Astrocyte (in vitro differentiated cells and primary cell): ENCODE data around the gene TRIM9. TPM values are rescaled to one million over a fixed set of nuclear protein-coding genes. Genes with fewer than 3 reads are reported as not detected.

Experiments used
- DNase-seq: peaks from one replicate; pipeline ENCODE4 v3.0.0-alpha.2; 2010; ENCODE audit warnings: low read depth
- FAIRE-seq: peaks from 2 replicates; lab custom pipeline; 2011; peaks lifted over from hg19 to GRCh38; lab: Jason Lieb, UNC
- H2AFZ ChIP-seq: 2 replicates; pipeline ENCODE4 v1.6.0; 2012; ENCODE audit warnings: low read depth, low read length, inconsistent platforms
- H3K27ac ChIP-seq: 2 replicates; pipeline ENCODE4 v1.5.1; 2011; ENCODE audit warnings: low read depth, low read length, inconsistent platforms
- H3K27me3 ChIP-seq: 2 replicates; pipeline ENCODE4 v1.6.0; 2011; ENCODE audit warnings: low read length, inconsistent platforms; ENCODE audit not compliant: insufficient read depth
- H3K36me3 ChIP-seq: 2 replicates; pipeline ENCODE4 v1.5.1; 2011; ENCODE audit warnings: low read length, inconsistent platforms; ENCODE audit not compliant: insufficient read depth
- H3K4me1 ChIP-seq: 2 replicates; pipeline ENCODE4 v1.5.1; 2011; ENCODE audit warnings: low read length, inconsistent platforms; ENCODE audit not compliant: insufficient read depth
- H3K4me2 ChIP-seq: 2 replicates; pipeline ENCODE4 v1.6.0; 2012; ENCODE audit warnings: low read length, inconsistent platforms
- H3K4me3 ChIP-seq: 2 replicates; pipeline ENCODE4 v1.5.1; 2011; ENCODE audit warnings: low read depth, mild to moderate bottlenecking, low read length, inconsistent platforms; ENCODE audit not compliant: insufficient read depth
- H3K79me2 ChIP-seq: 2 replicates; pipeline ENCODE4 v1.6.0; 2012; ENCODE audit warnings: mild to moderate bottlenecking, low read length, inconsistent platforms; ENCODE audit not compliant: insufficient read depth
- H3K9ac ChIP-seq: 2 replicates; pipeline ENCODE4 v1.6.0; 2012; ENCODE audit warnings: mild to moderate bottlenecking, low read length, inconsistent platforms
- H3K9me3 ChIP-seq: 2 replicates; pipeline ENCODE4 v1.5.1; 2012; ENCODE audit warnings: low read depth, mild to moderate bottlenecking, low read length, inconsistent platforms; ENCODE audit not compliant: insufficient read depth
- H4K20me1 ChIP-seq: 2 replicates; pipeline ENCODE4 v1.6.0; 2012; ENCODE audit warnings: low read length, inconsistent platforms; ENCODE audit not compliant: insufficient read depth
- H3K27ac Mint-ChIP-seq: one replicate; pipeline ENCODE4 v1.8.0; 2021; ENCODE audit warnings: mild to moderate bottlenecking, mixed read lengths; ENCODE audit not compliant: unreplicated experiment
- H3K27me3 Mint-ChIP-seq: one replicate; pipeline ENCODE4 v1.8.0; 2021; ENCODE audit warnings: low read depth, mixed read lengths; ENCODE audit not compliant: unreplicated experiment
- H3K36me3 Mint-ChIP-seq: one replicate; pipeline ENCODE4 v1.8.0; 2021; ENCODE audit warnings: low read depth, mixed read lengths; ENCODE audit not compliant: unreplicated experiment
- H3K4me1 Mint-ChIP-seq: one replicate; pipeline ENCODE4 v1.8.0; 2021; ENCODE audit warnings: low read depth, mixed read lengths; ENCODE audit not compliant: unreplicated experiment
- H3K4me3 Mint-ChIP-seq: one replicate; pipeline ENCODE4 v1.8.0; 2021; ENCODE audit warnings: mild to moderate bottlenecking, moderate library complexity, mixed read lengths; ENCODE audit not compliant: unreplicated experiment
- H3K9me3 Mint-ChIP-seq: one replicate; pipeline ENCODE4 v1.8.0; 2021; ENCODE audit warnings: mild to moderate bottlenecking, mixed read lengths; ENCODE audit not compliant: unreplicated experiment
- EZH2 ChIP-seq: IDR thresholded peaks from 2 replicates; pipeline ENCODE4 v1.6.1; 2012; ENCODE audit warnings: mild to moderate bottlenecking, low read length, inconsistent platforms; ENCODE audit not compliant: insufficient read depth
- total RNA-seq: library from RNA; stranded (reverse); gene quantifications from 2 replicates; pipeline ENCODE4 v1.2.1, GENCODE V29; 2021
- TF ChIP-seq, protein P1 (sequence below): IDR thresholded peaks from 2 replicates; pipeline ENCODE4 v1.5.1; 2011; ENCODE audit warnings: low read depth, mild to moderate bottlenecking, inconsistent platforms, low read length, moderate library complexity; ENCODE audit not compliant: insufficient read depth

TRIM9 gene
- total RNA-seq, 1 donor from 2014 or later = 4.7 TPM

GRCh38 chr14:50974118-50974517, 120.8 kb downstream of the TRIM9 start:
- no peak overlapping the region for H3K27ac ChIP-seq
- H3K4me2 ChIP-seq = no peak overlapping the region
- FAIRE-seq = no peak
- H4K20me1 ChIP-seq = no peaks in the 10 kb centered on the region
- no peaks in the 10 kb centered on the region for H3K36me3 ChIP-seq
- H3K4me1 ChIP-seq = no peaks in the 10 kb centered on the region
- TF ChIP-seq, protein P1, sequence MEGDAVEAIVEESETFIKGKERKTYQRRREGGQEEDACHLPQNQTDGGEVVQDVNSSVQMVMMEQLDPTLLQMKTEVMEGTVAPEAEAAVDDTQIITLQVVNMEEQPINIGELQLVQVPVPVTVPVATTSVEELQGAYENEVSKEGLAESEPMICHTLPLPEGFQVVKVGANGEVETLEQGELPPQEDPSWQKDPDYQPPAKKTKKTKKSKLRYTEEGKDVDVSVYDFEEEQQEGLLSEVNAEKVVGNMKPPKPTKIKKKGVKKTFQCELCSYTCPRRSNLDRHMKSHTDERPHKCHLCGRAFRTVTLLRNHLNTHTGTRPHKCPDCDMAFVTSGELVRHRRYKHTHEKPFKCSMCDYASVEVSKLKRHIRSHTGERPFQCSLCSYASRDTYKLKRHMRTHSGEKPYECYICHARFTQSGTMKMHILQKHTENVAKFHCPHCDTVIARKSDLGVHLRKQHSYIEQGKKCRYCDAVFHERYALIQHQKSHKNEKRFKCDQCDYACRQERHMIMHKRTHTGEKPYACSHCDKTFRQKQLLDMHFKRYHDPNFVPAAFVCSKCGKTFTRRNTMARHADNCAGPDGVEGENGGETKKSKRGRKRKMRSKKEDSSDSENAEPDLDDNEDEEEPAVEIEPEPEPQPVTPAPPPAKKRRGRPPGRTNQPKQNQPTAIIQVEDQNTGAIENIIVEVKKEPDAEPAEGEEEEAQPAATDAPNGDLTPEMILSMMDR = no peak
- TF ChIP-seq EZH2 = no peak
- no peak overlapping the region for H3K4me3 Mint-ChIP-seq
- H3K27me3 ChIP-seq = peaks cover 4% of the 10 kb centered on the region
- no peak overlapping the region for H3K9ac ChIP-seq
- no peak overlapping the region for H3K4me3 ChIP-seq
- H3K27me3 Mint-ChIP-seq = peaks cover 6% of the 10 kb centered on the region
- H3K36me3 Mint-ChIP-seq = no peaks in the 10 kb centered on the region
- no peaks in the 10 kb centered on the region for H3K79me2 ChIP-seq
- H3K27ac Mint-ChIP-seq = no peak overlapping the region
- no peaks in the 10 kb centered on the region for H3K9me3 ChIP-seq
- no peaks in the 10 kb centered on the region for H3K4me1 Mint-ChIP-seq
- no peak overlapping the region for H2AFZ ChIP-seq
- H3K9me3 Mint-ChIP-seq = peaks cover 2% of the 10 kb centered on the region
- DNase-seq = no peak

- Mint-ChIP-seq H3K4me1 (no peaks in the 10 kb centered on the region), H3K4me3 (no peak overlapping the region), H3K27ac (no peak overlapping the region), H3K27me3 (peaks cover 3% of the 10 kb centered on the region), H3K36me3 (no peaks in the 10 kb centered on the region), H3K9me3 (peaks cover 2% of the 10 kb centered on the region)
- no peak overlapping the region for H3K27ac ChIP-seq
- no peaks in the 10 kb centered on the region for H4K20me1 ChIP-seq
- FAIRE-seq = no peak
- H3K4me1 ChIP-seq = no peaks in the 10 kb centered on the region
- H3K79me2 ChIP-seq = no peaks in the 10 kb centered on the region
- H3K4me3 ChIP-seq = no peak overlapping the region
- H3K9me3 ChIP-seq = no peaks in the 10 kb centered on the region
- no peaks in the 10 kb centered on the region for H3K36me3 ChIP-seq
- no peak overlapping the region for H2AFZ ChIP-seq
- H3K27me3 ChIP-seq = peaks cover 4% of the 10 kb centered on the region
- TF ChIP-seq EZH2 = no peak
- TF ChIP-seq, protein P1 = no peak
- H3K4me2 ChIP-seq = no peak overlapping the region
- H3K9ac ChIP-seq = no peak overlapping the region
- no peak for DNase-seq
Observed at GRCh38 chr14:50972734-50973133, 122.2 kb downstream of the TRIM9 start.

GRCh38 chr14:50970886-50971781, 123.8 kb downstream of the TRIM9 start:
- Mint-ChIP-seq H3K4me3 (no peak overlapping the region), H3K27me3 (peaks cover 3% of the 10 kb centered on the region), H3K36me3 (no peaks in the 10 kb centered on the region), H3K4me1 (no peaks in the 10 kb centered on the region), H3K27ac (no peak overlapping the region), H3K9me3 (peaks cover 2% of the 10 kb centered on the region)
- TF ChIP-seq EZH2 = no peak
- TF ChIP-seq, protein P1 = no peak
- H3K4me1 ChIP-seq = no peaks in the 10 kb centered on the region
- no peak overlapping the region for H3K4me3 ChIP-seq
- no peak for FAIRE-seq
- H2AFZ ChIP-seq = no peak overlapping the region
- H3K27me3 ChIP-seq = peaks cover 2% of the 10 kb centered on the region
- H4K20me1 ChIP-seq = no peaks in the 10 kb centered on the region
- H3K27ac ChIP-seq = no peak overlapping the region
- H3K9ac ChIP-seq = no peak overlapping the region
- no peaks in the 10 kb centered on the region for H3K79me2 ChIP-seq
- H3K36me3 ChIP-seq = no peaks in the 10 kb centered on the region
- DNase-seq = no peak
- H3K4me2 ChIP-seq = no peak overlapping the region
- H3K9me3 ChIP-seq = no peaks in the 10 kb centered on the region
